SK-N-SH treated with all-trans-retinoic acid at 6 μM for 48 hours (cell line): ENCODE data around the gene NRXN2.

Experiments
- ARNTL ChIP-seq: fragments of 450-650 bp; formaldehyde crosslinking; IDR thresholded peaks from 2 replicates; pipeline ENCODE4 v1.5.0; 2020; ENCODE audit warnings: low read depth, mild to moderate bottlenecking, moderate library complexity, borderline replicate concordance
- CSDC2 ChIP-seq: fragments of 250-450 bp; sonication (Bioruptor Pico); IDR thresholded peaks from 2 replicates; pipeline ENCODE4 v1.5.0; 2020; ENCODE audit warnings: mild to moderate bottlenecking, moderate library complexity
- POU6F1 ChIP-seq: fragments of 250-450 bp; sonication (Bioruptor Pico); IDR thresholded peaks from 2 replicates; pipeline ENCODE4 v1.8.0; 2021; ENCODE audit warnings: low read depth, mild to moderate bottlenecking, moderate library complexity, borderline replicate concordance
- PPARA ChIP-seq: fragments of 250-450 bp; sonication (Bioruptor Pico); IDR thresholded peaks from 2 replicates; pipeline ENCODE4 v1.5.0; 2020; ENCODE audit warnings: mild to moderate bottlenecking, borderline replicate concordance
- TSHZ2 ChIP-seq: fragments of 250-450 bp; sonication (Bioruptor Pico); IDR thresholded peaks from 2 replicates; pipeline ENCODE4 v1.5.0; 2020; ENCODE audit warnings: mild to moderate bottlenecking, moderate library complexity
- ZC3H10 ChIP-seq: fragments of 250-450 bp; sonication (Bioruptor Pico); IDR thresholded peaks from 2 replicates; pipeline ENCODE4 v1.5.1; 2021; ENCODE audit warnings: mild to moderate bottlenecking, moderate library complexity
- ZFP3 ChIP-seq: fragments of 250-450 bp; sonication (Bioruptor Pico); IDR thresholded peaks from 2 replicates; pipeline ENCODE4 v1.5.0; 2020; ENCODE audit warnings: mild to moderate bottlenecking, moderate library complexity
- ZNF8 ChIP-seq: fragments of 450-650 bp; formaldehyde crosslinking; IDR thresholded peaks from 2 replicates; pipeline ENCODE4 v1.5.0; 2020; ENCODE audit warnings: mild to moderate bottlenecking, moderate library complexity
- TF ChIP-seq, protein P1 (sequence below): fragments of 250-450 bp; sonication (Bioruptor Pico); IDR thresholded peaks from 2 replicates; pipeline ENCODE4 v1.8.0; 2020; ENCODE audit warnings: mild to moderate bottlenecking, moderate library complexity, borderline replicate concordance

DNA sequence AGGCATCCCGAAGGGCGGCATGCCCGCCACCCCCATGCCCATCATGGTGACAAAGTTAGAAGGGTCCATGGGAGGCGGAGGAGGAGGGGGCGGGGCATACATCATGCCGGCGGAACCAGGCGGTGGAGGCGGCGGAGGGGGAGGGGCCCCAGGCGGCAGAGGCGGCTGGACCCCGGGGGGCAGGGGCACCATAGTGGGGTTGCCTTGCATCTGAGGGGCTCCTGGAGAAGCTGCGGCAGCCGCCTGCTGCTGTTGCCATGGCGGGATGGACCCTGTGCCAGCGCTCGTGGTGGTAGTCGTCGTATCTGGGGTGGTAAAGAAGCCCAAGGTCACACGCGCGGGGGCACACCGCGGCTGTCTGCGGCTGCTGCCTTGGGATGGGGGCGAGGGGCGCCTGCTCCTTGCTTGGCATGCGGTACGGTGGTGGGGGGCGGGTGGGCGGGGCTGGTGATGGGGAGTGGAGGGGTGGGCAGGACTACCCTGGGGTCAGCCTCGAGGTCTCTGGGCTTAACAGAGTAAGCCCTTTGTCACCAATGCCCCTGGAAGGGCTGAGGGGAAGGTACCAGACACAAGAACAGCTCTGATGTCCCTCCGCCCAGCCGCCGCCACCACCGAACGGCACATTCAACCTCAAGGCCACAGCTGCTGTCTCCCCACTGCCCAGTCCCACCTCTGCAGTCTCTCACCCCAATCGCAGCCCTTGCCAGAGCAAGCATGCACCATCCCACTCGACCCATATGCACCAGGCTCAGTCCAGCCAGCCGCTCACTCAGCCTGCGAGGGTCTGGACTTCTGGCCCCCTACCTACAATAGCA, 43.1 kb upstream of the NRXN2 start:
- no peak for TF ChIP-seq ZC3H10 (CRISPR knock-in tag)
- no peak for TF ChIP-seq PPARA (CRISPR knock-in tag)
- TF ChIP-seq ZFP3 (CRISPR knock-in tag) = no peak
- TF ChIP-seq POU6F1 (CRISPR knock-in tag) = no peak
- TF ChIP-seq, protein P1, sequence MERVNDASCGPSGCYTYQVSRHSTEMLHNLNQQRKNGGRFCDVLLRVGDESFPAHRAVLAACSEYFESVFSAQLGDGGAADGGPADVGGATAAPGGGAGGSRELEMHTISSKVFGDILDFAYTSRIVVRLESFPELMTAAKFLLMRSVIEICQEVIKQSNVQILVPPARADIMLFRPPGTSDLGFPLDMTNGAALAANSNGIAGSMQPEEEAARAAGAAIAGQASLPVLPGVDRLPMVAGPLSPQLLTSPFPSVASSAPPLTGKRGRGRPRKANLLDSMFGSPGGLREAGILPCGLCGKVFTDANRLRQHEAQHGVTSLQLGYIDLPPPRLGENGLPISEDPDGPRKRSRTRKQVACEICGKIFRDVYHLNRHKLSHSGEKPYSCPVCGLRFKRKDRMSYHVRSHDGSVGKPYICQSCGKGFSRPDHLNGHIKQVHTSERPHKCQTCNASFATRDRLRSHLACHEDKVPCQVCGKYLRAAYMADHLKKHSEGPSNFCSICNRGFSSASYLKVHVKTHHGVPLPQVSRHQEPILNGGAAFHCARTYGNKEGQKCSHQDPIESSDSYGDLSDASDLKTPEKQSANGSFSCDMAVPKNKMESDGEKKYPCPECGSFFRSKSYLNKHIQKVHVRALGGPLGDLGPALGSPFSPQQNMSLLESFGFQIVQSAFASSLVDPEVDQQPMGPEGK (CRISPR knock-in tag) = no peak
- TF ChIP-seq TSHZ2 = no peak
- TF ChIP-seq ARNTL (CRISPR knock-in tag) = no peak
- no peak for TF ChIP-seq ZNF8 (CRISPR knock-in tag)
- no peak for TF ChIP-seq CSDC2 (CRISPR knock-in tag)
